ENCODE measurements around the gene CASP4. TPM values are rescaled to one million over a fixed set of nuclear protein-coding genes. Genes with fewer than 3 reads are reported as not detected.

Gene CASP4
- total and polyA plus RNA-seq, 2 of the 4 experiments (the other 2 are of a cell fraction), result 82.5 to 91.9 TPM

DNA sequence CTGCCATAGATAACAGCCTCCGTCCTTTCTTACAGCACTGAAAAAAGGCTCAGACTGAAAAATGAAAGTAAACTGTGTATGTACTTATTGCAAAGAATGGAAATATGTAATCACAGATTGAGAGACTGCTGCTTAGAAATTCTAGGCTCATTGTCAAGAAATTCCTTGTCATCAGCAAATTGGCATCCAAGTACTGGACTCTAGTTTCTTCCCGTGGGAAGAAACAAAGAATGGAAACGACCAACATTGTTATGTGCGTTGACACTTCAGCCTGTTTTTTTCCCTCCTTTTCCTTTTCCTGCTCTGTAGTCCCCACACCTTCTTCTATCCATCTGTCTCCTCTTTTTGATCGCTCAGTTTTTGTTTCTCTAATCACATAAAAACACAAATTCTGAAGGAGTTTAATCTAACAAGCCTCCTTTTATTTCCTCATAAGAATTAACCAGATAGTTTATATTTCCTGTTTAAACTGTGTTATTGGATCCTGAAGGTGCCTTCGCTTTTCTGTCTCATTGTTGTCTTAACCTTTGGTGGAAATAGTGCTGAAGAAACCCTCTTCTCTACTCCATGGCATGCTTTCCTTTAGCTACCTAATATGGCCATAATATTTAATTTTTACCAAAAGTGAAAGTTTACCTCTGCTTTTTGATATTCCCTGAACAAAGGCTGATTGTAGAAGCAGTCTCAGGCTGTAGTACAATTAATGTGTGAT lies 50.1 kb downstream of the CASP4 start:
- no peak overlapping the region for H3K56ac ChIP-seq (ENCODE audit: extremely low read depth, insufficient read depth, low read length)
- peak overlapping the region; percentile 9; the same call in 1 of the 2 replicates for H3K9ac ChIP-seq (ENCODE audit: low read depth, low read length)
- H3K9me1 ChIP-seq (ENCODE audit: insufficient read depth, low read length), result peaks cover 3% of the 10 kb centered on the region; the same call in 1 of the 2 replicates
- H3K27ac ChIP-seq (ENCODE audit: insufficient read depth, low read length), result no peak overlapping the region
- peak overlapping the region; percentile 45; the same call in 1 of the 2 replicates for H3K4me3 ChIP-seq (ENCODE audit: insufficient read depth, low read depth, low read length)
- no peaks in the 10 kb centered on the region for H3K36me3 ChIP-seq (ENCODE audit: control insufficient read depth, insufficient read depth, low read length)
- H3K4me2 ChIP-seq (ENCODE audit: low read depth, low read length), result peak overlapping the region; percentile 84; the same call in 1 of the 2 replicates
- H4K8ac ChIP-seq (ENCODE audit: low read depth in 2 of 2, low read length in 2 of 2), result peak overlapping the region in 1 of 2 experiments; percentile 73; a peak in 2 of 4 replicates
- no TSS peak for BruUV-seq (replicated peaks)
- no peak overlapping the region for H4K91ac ChIP-seq (ENCODE audit: insufficient read depth, low read depth, low read length)
- H3K9me3 ChIP-seq (ENCODE audit: control insufficient read depth, insufficient read depth, low read length), result no peaks in the 10 kb centered on the region
- no peak overlapping the region for H2AK5ac ChIP-seq (ENCODE audit: low read depth, low read length)
- ChIA-PET POLR2A (ENCODE audit: unreplicated experiment) (no interaction called here), CTCF (no interaction called here)
- DNase-seq (peak; percentile 93), ATAC-seq (ENCODE audit: low read depth) (peak; percentile 79)
- peak overlapping the region; percentile 68; the same call in 1 of the 2 replicates for H3K18ac ChIP-seq (ENCODE audit: low read depth, low read length)
- intact Hi-C loops (cut with micrococcal nuclease), result no loop called here
- no peak overlapping the region for H2AK9ac ChIP-seq (replicated peaks; ENCODE audit: low read depth, low read length, poor library complexity)
- no peaks in the 10 kb centered on the region for H3K27me3 ChIP-seq (ENCODE audit: control insufficient read depth, insufficient read depth, low read length)
- H2BK15ac ChIP-seq (ENCODE audit: low read depth, low read length), result peak overlapping the region; percentile 37; the same call in 1 of the 3 replicates
- H3K79me1 ChIP-seq (ENCODE audit: low read depth in 1 of 2, low read length in 2 of 2), result no peaks in the 10 kb centered on the region
- TF ChIP-seq, protein P1, sequence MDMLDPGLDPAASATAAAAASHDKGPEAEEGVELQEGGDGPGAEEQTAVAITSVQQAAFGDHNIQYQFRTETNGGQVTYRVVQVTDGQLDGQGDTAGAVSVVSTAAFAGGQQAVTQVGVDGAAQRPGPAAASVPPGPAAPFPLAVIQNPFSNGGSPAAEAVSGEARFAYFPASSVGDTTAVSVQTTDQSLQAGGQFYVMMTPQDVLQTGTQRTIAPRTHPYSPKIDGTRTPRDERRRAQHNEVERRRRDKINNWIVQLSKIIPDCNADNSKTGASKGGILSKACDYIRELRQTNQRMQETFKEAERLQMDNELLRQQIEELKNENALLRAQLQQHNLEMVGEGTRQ (IDR thresholded peaks at IDR 0.05; ENCODE audit: low read depth, low read length), result no peak
- no peak for TF ChIP-seq CHD1 (IDR thresholded peaks at IDR 0.05; ENCODE audit: low read depth, low read length)
- peak; percentile 60 for TF ChIP-seq MAFK (IDR thresholded peaks at IDR 0.05; ENCODE audit: low read depth, low read length)
- TF ChIP-seq RAD21 (IDR thresholded peaks at IDR 0.05; ENCODE audit: low read length), result no peak
- H2BK20ac ChIP-seq (ENCODE audit: low read depth, low read length), result peak overlapping the region; percentile 86
- peak overlapping the region; percentile 72 for H2BK5ac ChIP-seq (ENCODE audit: low read depth, low read length, poor library complexity, severe bottlenecking)
- 13% methylated on average over 3 of the region's 6 CpGs; no CpG with 5 or more reads in 1 of the 2 experiments for WGBS, 2 experiments (ENCODE audit: extremely low coverage in 2 of 2, insufficient read length in 1 of 2)
- H3K4me1 ChIP-seq (ENCODE audit: control insufficient read depth, insufficient read depth, low read length), result peaks cover 5% of the 10 kb centered on the region
- H4K20me1 ChIP-seq (ENCODE audit: insufficient read depth, low read length), result no peaks in the 10 kb centered on the region
- dilution Hi-C loops (cut with HindIII; ENCODE audit: low sequenced_read_pairs, unreplicated experiment), result no loop called here
- H3K4ac ChIP-seq (ENCODE audit: low read depth, low read length), result peak overlapping the region; percentile 11; the same call in 1 of the 2 replicates
- H3K14ac ChIP-seq (replicated peaks; ENCODE audit: low read depth, low read length), result peak overlapping the region; percentile 86
- H4K5ac ChIP-seq (ENCODE audit: low read depth, low read length), result peak overlapping the region; percentile 68; the same call in 1 of the 2 replicates
- peak overlapping the region; percentile 62; the same call in 1 of the 2 replicates for H2BK120ac ChIP-seq (ENCODE audit: low read depth, low read length)
- peak overlapping the region; percentile 89; the same call in 1 of the 2 replicates for H3K23ac ChIP-seq (ENCODE audit: low read depth, low read length)
- no peak overlapping the region for H2AFZ ChIP-seq (replicated peaks; ENCODE audit: low read length, poor library complexity)
- in situ Hi-C loops (cut with MboI; ENCODE audit: low sequenced_read_pairs), result no loop called here
